ENCODE data around the gene TSPYL4. TPM values are rescaled to one million over a fixed set of nuclear protein-coding genes. Genes with fewer than 3 reads are reported as not detected.
A peak's percentile ranks its signal among the peaks of the same experiment; 100 is the strongest.

The TSPYL4 gene
- total RNA-seq (2021; fragmentation: NEBNext Ultra II Directional; extraction: Animal tissue kit (Norgen Biotek cat#: 25700)) = 22.6 and 23.3 TPM in 2 replicates
- 16.7 and 20.5 TPM in 2 replicates for polyA plus RNA-seq (2011; rRNA removed)
- polyA plus RNA-seq (2011; cell fraction: cytosol; rRNA removed) = 20.5 TPM
- polyA plus RNA-seq (2011; cell fraction: nucleus; rRNA removed) = 14.2 TPM
- 12.8 to 18.6 TPM (median 15.6 TPM) in 4 replicates for polyA plus RNA-seq (2012, experiment 1 of 2)
- 8.5 TPM for polyA plus RNA-seq (2012, experiment 2 of 2)
- 13.0 TPM for polyA plus RNA-seq (2013, experiment 1 of 2)
- 11.7 TPM for polyA plus RNA-seq (2013, experiment 2 of 2)
- 26.7 and 30.5 TPM in 2 replicates for polyA minus RNA-seq (2011; rRNA and poly(A)+ RNA removed)
- polyA minus RNA-seq (2011; cell fraction: cytosol; rRNA and poly(A)+ RNA removed) = 11.4 TPM
- 16.5 TPM for polyA minus RNA-seq (2011; cell fraction: nucleus; rRNA and poly(A)+ RNA removed)
- long read RNA-seq, experiment 1, full-length matches to known transcripts = 17 of 17 reads
- long read RNA-seq, experiment 1, partial matches to known transcripts = 0 of 17 reads
- long read RNA-seq, experiment 1, other reads (novel, unspliced or antisense) = 0 of 17 reads
- long read RNA-seq, experiment 2, full-length matches to known transcripts = 2 of 7 reads
- long read RNA-seq, experiment 2, partial matches to known transcripts = 0 of 7 reads
- long read RNA-seq, experiment 2, other reads (novel, unspliced or antisense) = 5 of 7 reads

- Histone ChIP-seq H3K4me2 (ENCODE audit: insufficient read depth in 1 of 2, low read depth in 2 of 2, low read length in 2 of 2) (peak within 1 kb of the TSS; percentile 81 to 91), H2BK5ac (ENCODE audit: low read depth, low read length) (peak within 1 kb of the TSS; percentile 60; the same call in 1 of the 2 replicates), H3K14ac (ENCODE audit: insufficient read length) (no peak within 1 kb of the TSS), H3K27ac (ENCODE audit: low read depth, low read length) (peak within 1 kb of the TSS; percentile 74), H3K36me3 (ENCODE audit: control insufficient read depth in 2 of 4, insufficient read depth in 4 of 4, low read length in 3 of 4) (peaks cover 0 to 3% (median 0%) of the 10 kb centered on the region in 4 experiments; a peak in 1 of 8 replicates), H3K4me1 (replicated peaks in 1 of 4; ENCODE audit: control insufficient read depth in 3 of 4, insufficient read depth in 4 of 4, low read length in 3 of 4) (peaks cover 7 to 21% (median 18%) of the 10 kb centered on the region in 4 experiments), H3K23me2 (ENCODE audit: low read depth, low read length) (peaks cover 9% of the 10 kb centered on the region; the same call in 1 of the 2 replicates), H3K79me1 (ENCODE audit: low read depth, low read length) (peaks cover 14% of the 10 kb centered on the region; the same call in 1 of the 2 replicates), H3K56ac (replicated peaks; ENCODE audit: insufficient read length, low read depth, low read length) (no peak within 1 kb of the TSS), H3K9me3 (ENCODE audit: insufficient read depth in 2 of 2, low read depth in 1 of 2, low read length in 1 of 2) (no peaks in the 10 kb centered on the region), H4K8ac (ENCODE audit: extremely low read depth, insufficient read depth, low read length) (peak within 1 kb of the TSS; percentile 94), H4K20me1 (replicated peaks in 1 of 2; ENCODE audit: control insufficient read depth in 1 of 2, insufficient read depth in 2 of 2, low read length in 2 of 2) (no peaks in the 10 kb centered on the region), H3K23ac (ENCODE audit: insufficient read length) (no peak within 1 kb of the TSS), H2AFZ (ENCODE audit: low read length) (peak within 1 kb of the TSS; percentile 45), H3K18ac (ENCODE audit: extremely low read depth, low read length) (peak within 1 kb of the TSS; percentile 55), H2BK12ac (ENCODE audit: low read depth, low read length) (peak within 1 kb of the TSS; percentile 35; the same call in 1 of the 2 replicates), H3K4ac (replicated peaks; ENCODE audit: insufficient read length, low read depth, low read length) (no peak within 1 kb of the TSS), H2AK5ac (ENCODE audit: low read depth, low read length) (no peak within 1 kb of the TSS), H3K79me2 (ENCODE audit: control insufficient read depth in 1 of 2, insufficient read depth in 2 of 2, low read length in 2 of 2) (peaks cover 0 to 47% of the 10 kb centered on the region in 2 experiments; a peak in 2 of 4 replicates), H4K91ac (replicated peaks; ENCODE audit: insufficient read length, low read length) (peak within 1 kb of the TSS; percentile 29), H2BK20ac (ENCODE audit: low read length) (no peak within 1 kb of the TSS), H2BK120ac (replicated peaks; ENCODE audit: low read depth, low read length) (no peak within 1 kb of the TSS), H3K4me3 (ENCODE audit: extremely low read depth in 1 of 4, insufficient read depth in 2 of 4, low read depth in 3 of 4, low read length in 4 of 4) (peak within 1 kb of the TSS; percentile 81 to 95 (median 88)), H4K5ac (ENCODE audit: insufficient read length, low read depth, low read length) (peak within 1 kb of the TSS; percentile 31), H3K9ac (replicated peaks in 1 of 4; ENCODE audit: extremely low read depth in 1 of 4, low read depth in 3 of 4, low read length in 3 of 4) (peak within 1 kb of the TSS; percentile 86 to 95 (median 90)), H3K27me3 (replicated peaks in 1 of 4; ENCODE audit: control insufficient read depth in 3 of 4, extremely low read depth in 1 of 4, insufficient read depth in 3 of 4, low read length in 3 of 4) (no peaks in the 10 kb centered on the region), H2BK15ac (ENCODE audit: low read length) (no peak within 1 kb of the TSS; the same call in 1 of the 2 replicates)
- WGBS, 2 experiments (ENCODE audit: extremely low coverage in 1 of 2, insufficient coverage in 1 of 2, insufficient read length in 1 of 2, insufficient replicate concordance in 2 of 2, low coverage in 1 of 2, low lambda C conversion rate in 2 of 2, missing lambda C conversion rate in 1 of 2) = 3% methylated on average over 53 of the region's 53 CpGs; no CpG with 5 or more reads in 1 of the 2 experiments
- peak; percentile 71 to 92 for DNase-seq (ENCODE audit: low read depth in 1 of 2, low spot score in 2 of 2)
- peak; percentile 89 for FAIRE-seq
- POLR2A ChIA-PET (ENCODE audit: partially characterized antibody) = interaction anchor here (0.6 to 5.7 kb wide), 16 partner anchors 8 to 429 kb away, joined by 3 to 47 read pairs (median 3); partner anchors contain the start of genes RSPH4A and TSPYL1
- CTCF ChIA-PET (ENCODE audit: partially characterized antibody) = interaction anchor here (0.6 to 2.1 kb wide), 8 partner anchors 13 to 359 kb away, joined by 3 to 12 read pairs (median 5); no protein-coding TSS in a partner anchor
- TF ChIP-seq RBBP5 (IDR thresholded peaks at IDR 0.05; ENCODE audit: borderline replicate concordance, low read depth, low read length) = peak; percentile 52; the same call in 1 of the 2 replicates
- TF ChIP-seq SP4 (IDR thresholded peaks at IDR 0.05; ENCODE audit: low read length) = 0 out of 2 replicates have a peak, but pooled peaks have one; percentile 18
- no peak for TF ChIP-seq SUZ12 (IDR thresholded peaks at IDR 0.05; ENCODE audit: low read length)
- TF ChIP-seq ZNF274 (IDR thresholded peaks at IDR 0.05; ENCODE audit: borderline replicate concordance, extremely low read depth, low read length) = no peak
- TF ChIP-seq MAFK (IDR thresholded peaks at IDR 0.05; ENCODE audit: low read depth, low read length) = no peak
- TF ChIP-seq SIRT6 (IDR thresholded peaks at IDR 0.05; ENCODE audit: low read length) = no peak
- TF ChIP-seq GTF2F1 (IDR thresholded peaks at IDR 0.05; ENCODE audit: borderline replicate concordance, low read depth, low read length) = no peak
- no peak for TF ChIP-seq POU5F1 (IDR thresholded peaks at IDR 0.05; ENCODE audit: low read depth, low read length)
Measured at GRCh38 chr6:116253505-116254296, at the start of gene TSPYL4. TSPYL4 (minus strand) TSS chr6:116254075; CDS start chr6:116254008, 67 bp downstream.
